OCI-LY7 (cell line): ENCODE results near the gene RNF208.

ENCODE experiments used
- CTCF ChIP-seq: fragments of 200-600 bp; sonication (generic); conservative IDR thresholded peaks from 2 replicates; pipeline ENCODE4 v1.5.1; 2014; ENCODE audit warnings: mild to moderate bottlenecking, antibody characterized with exemption, low read length, moderate library complexity, mixed read lengths
- EZH2phosphoT487 ChIP-seq: fragments of 200-600 bp; sonication (generic); IDR thresholded peaks from 2 replicates; pipeline ENCODE4 v1.6.1; 2018; ENCODE audit warnings: low read depth, borderline replicate concordance, mild to moderate bottlenecking, mixed run types, antibody characterized with exemption, low read length, moderate library complexity, mixed read lengths

- TF ChIP-seq CTCF, result peak; percentile 36
- TF ChIP-seq EZH2phosphoT487, result no peak
Observed at GRCh38 chr9:137235424-137236237, 13.6 kb upstream of the RNF208 start.
